ENCODE measurements around the gene SMYD3.

DNA sequence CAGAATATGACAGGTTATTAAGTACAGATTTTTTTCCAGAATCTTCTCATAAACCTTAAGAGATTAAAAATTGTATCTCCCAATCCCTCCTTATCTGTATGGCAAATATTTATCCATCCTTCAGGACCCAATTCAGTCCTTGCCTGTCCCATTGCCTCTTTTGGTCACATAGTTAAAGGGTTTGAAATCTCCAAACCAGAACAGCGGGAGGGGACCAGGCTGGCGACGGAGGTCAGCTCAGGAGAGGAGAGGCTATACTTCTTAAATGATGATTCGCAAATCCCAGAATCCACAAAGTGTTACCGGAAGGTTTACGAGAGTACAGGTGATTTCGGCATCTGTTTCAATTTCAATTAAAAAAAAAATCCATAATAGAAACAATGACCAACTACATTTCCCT lies 572.7 kb downstream of the SMYD3 start:
- TF ChIP-seq CTCF (IDR thresholded peaks at IDR 0.05) (no peak), EZH2 (IDR thresholded peaks at IDR 0.05; ENCODE audit: borderline replicate concordance, insufficient read depth, low read depth, low read length, poor library complexity, severe bottlenecking) (no peak)
